Left lung (tissue), 10 donors: ENCODE results near the gene CAMTA1. TPM values are rescaled to one million over a fixed set of nuclear protein-coding genes. Genes with fewer than 3 reads are reported as not detected.

ENCODE experiments used
- ATAC-seq: fragments of 200-7000 bp; cut with Tn5 transposase; one replicate; pipeline ENCODE4 v1.9.1; 2020; ENCODE audit warnings: moderate library complexity
- DNase-seq, 4 donors: peaks; one replicate each; pipeline ENCODE4 v3.0.0-alpha.2; 2013 to 2020
- H3K27ac ChIP-seq, 2 donors: fragments of 200-600 bp; sonication (generic) in 1 of 2; one replicate each; pipeline versions ENCODE4 v1.5.0 to v1.8.0; 2020 to 2021
- H3K27me3 ChIP-seq, 2 donors: fragments of 200-600 bp; sonication (generic) in 1 of 2; one replicate each; pipeline versions ENCODE4 v1.5.0 to v1.8.0; 2020 to 2021
- H3K36me3 ChIP-seq, 2 donors: fragments of 200-600 bp; sonication (generic) in 1 of 2; one replicate each; pipeline versions ENCODE4 v1.5.0 to v1.8.0; 2020 to 2021
- H3K4me1 ChIP-seq, 2 donors: fragments of 200-600 bp; one replicate each; pipeline ENCODE4 v1.8.0; 2021
- H3K4me3 ChIP-seq, 2 donors: fragments of 200-600 bp; sonication (generic) in 1 of 2; one replicate each; pipeline versions ENCODE4 v1.5.0 to v1.8.0; 2020 to 2021; ENCODE audit warnings: mild to moderate bottlenecking in 1 of 2
- H3K9me3 ChIP-seq, 2 donors: fragments of 200-600 bp; sonication (generic) in 1 of 2; one replicate each; pipeline versions ENCODE4 v1.5.0 to v1.8.0; 2020 to 2021
- CTCF ChIP-seq, 2 donors: fragments of 200-600 bp; sonication (generic) in 1 of 2; IDR thresholded peaks; one replicate each; pipeline versions ENCODE4 v1.5.0 to v1.8.0; 2021; ENCODE audit warnings: antibody characterized with exemption in 2 of 2
- intact Hi-C, 2 donors: fragments of 100-400 bp; cut with DNase I; formaldehyde crosslinking; loops; one replicate each; pipeline versions ENCODE4 v1.11.2 to v1.14.2; 2022
- polyA plus RNA-seq, 6 donors: library from polyadenylated mRNA; unstranded; fragments of 120-200 nt; gene quantifications; one replicate each; pipeline ENCODE4 v1.2.1, GENCODE V29; 2013; ENCODE audit not compliant: insufficient read length in 6 of 6
- total RNA-seq, 2 donors: library from RNA; stranded (reverse); fragmentation: NEBNext Ultra II Directional; extraction: Animal tissue kit (Norgen Biotek cat#: 25700); gene quantifications; one replicate each; pipeline ENCODE4 v1.2.1, GENCODE V29; 2021
- donor health status: DM: no; HTN: yes; CAD: no.
- donor health status: DM: no; HTN: no; CAD: no.

The CAMTA1 gene
- total and polyA plus RNA-seq, 8 donors = 42.7 to 69.1 (median 49.4) TPM

GRCh38 chr1:6957341-6957740 is 172.1 kb downstream of the CAMTA1 start:
- no peaks in the 10 kb centered on the region for H3K36me3 ChIP-seq
- TF ChIP-seq CTCF (IDR thresholded peaks at IDR 0.05) = no peak
- peaks cover 0 to 6% of the 10 kb centered on the region in 2 donors for H3K4me1 ChIP-seq
- intact Hi-C loops = no loop called here
- DNase-seq (no peak), ATAC-seq (no peak)
- no peaks in the 10 kb centered on the region for H3K9me3 ChIP-seq
- no peak overlapping the region for H3K27ac ChIP-seq
- H3K4me3 ChIP-seq = no peak overlapping the region
- peaks cover 0 to 17% of the 10 kb centered on the region in 2 donors for H3K27me3 ChIP-seq

GRCh38 chr1:6958407-6959030 is 173.3 kb downstream of the CAMTA1 start:
- Histone ChIP-seq H3K4me3 (no peak overlapping the region), H3K36me3 (no peaks in the 10 kb centered on the region), H3K27ac (no peak overlapping the region), H3K4me1 (peaks cover 2 to 6% of the 10 kb centered on the region in 2 donors), H3K9me3 (no peaks in the 10 kb centered on the region), H3K27me3 (peaks cover 0 to 29% of the 10 kb centered on the region in 2 donors)
- DNase-seq (peak in 1 of 4 donors; percentile 55), ATAC-seq (no peak)
- no peak for TF ChIP-seq CTCF (IDR thresholded peaks at IDR 0.05)
- intact Hi-C loops = no loop called here

GRCh38 chr1:6959491-6959890 is 174.2 kb downstream of the CAMTA1 start:
- Histone ChIP-seq H3K36me3 (no peaks in the 10 kb centered on the region), H3K27me3 (peaks cover 0 to 38% of the 10 kb centered on the region in 2 donors), H3K4me3 (no peak overlapping the region), H3K4me1 (peaks cover 3 to 6% of the 10 kb centered on the region in 2 donors), H3K9me3 (no peaks in the 10 kb centered on the region), H3K27ac (no peak overlapping the region)
- no peak for ATAC-seq
- intact Hi-C loops = no loop called here
- no peak for DNase-seq
- no peak for TF ChIP-seq CTCF (IDR thresholded peaks at IDR 0.05)

DNA sequence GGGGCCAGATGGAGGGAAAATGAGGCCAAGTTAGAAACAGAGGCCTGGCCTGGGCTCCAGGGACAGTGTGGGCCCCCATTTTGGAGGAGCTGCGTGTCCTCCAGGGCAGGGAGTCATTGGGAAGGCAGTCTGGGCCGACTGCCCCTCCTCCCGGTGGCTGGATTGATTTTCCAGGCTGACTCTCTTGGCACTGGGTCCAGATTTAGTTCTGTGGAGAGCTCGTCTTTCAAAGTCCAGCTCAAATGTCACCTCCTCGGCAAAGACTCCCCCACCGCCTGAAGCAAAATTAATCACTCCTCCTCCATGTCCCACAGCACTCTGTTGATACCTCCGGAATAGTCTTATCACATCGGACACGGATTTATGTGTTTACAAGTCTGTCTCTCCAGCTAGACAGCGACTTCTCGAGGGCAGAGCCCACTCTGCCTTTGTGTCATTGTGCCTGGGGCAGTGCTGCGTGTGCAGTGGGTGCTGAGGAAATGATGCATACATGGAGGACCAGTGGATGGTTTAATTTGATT is 175.1 kb downstream of the CAMTA1 start:
- ATAC-seq (no peak), DNase-seq (peak in 1 of 4 donors; percentile 48)
- Histone ChIP-seq H3K4me3 (no peak overlapping the region), H3K4me1 (peaks cover 3 to 6% of the 10 kb centered on the region in 2 donors), H3K27me3 (peaks cover 0 to 44% of the 10 kb centered on the region in 2 donors), H3K27ac (no peak overlapping the region), H3K9me3 (no peaks in the 10 kb centered on the region), H3K36me3 (no peaks in the 10 kb centered on the region)
- TF ChIP-seq CTCF (IDR thresholded peaks at IDR 0.05) = no peak
- intact Hi-C loops = no loop called here

GRCh38 chr1:6960860-6961259 is 175.6 kb downstream of the CAMTA1 start:
- H3K27me3 ChIP-seq = peaks cover 0 to 49% of the 10 kb centered on the region in 2 donors
- DNase-seq (no peak), ATAC-seq (no peak)
- peaks cover 3 to 6% of the 10 kb centered on the region in 2 donors for H3K4me1 ChIP-seq
- H3K9me3 ChIP-seq = no peaks in the 10 kb centered on the region
- no peak overlapping the region for H3K27ac ChIP-seq
- no peaks in the 10 kb centered on the region for H3K36me3 ChIP-seq
- H3K4me3 ChIP-seq = no peak overlapping the region
- no peak for TF ChIP-seq CTCF (IDR thresholded peaks at IDR 0.05)
- intact Hi-C loops = no loop called here
